GM19238 (cell line): Measurements from ENCODE around the gene TK2.

Experiments used
- DNase-seq: peaks from one replicate; pipeline ENCODE4 v3.0.0; 2011; ENCODE audit warnings: low spot score; ENCODE audit not compliant: insufficient read length

TK2 gene

GRCh38 chr16:66484453-66485213 lies 65.3 kb downstream of the TK2 start:
- DNase-seq, result no peak

GRCh38 chr16:66483689-66484452 lies 66.1 kb downstream of the TK2 start:
- DNase-seq, result peak; percentile 70

GRCh38 chr16:66481943-66482390 lies 68.0 kb downstream of the TK2 start:
- DNase-seq, result no peak

GRCh38 chr16:66481081-66481942 lies 68.6 kb downstream of the TK2 start:
- DNase-seq, result no peak

GRCh38 chr16:66480265-66481080 lies 69.4 kb downstream of the TK2 start:
- no peak for DNase-seq

GRCh38 chr16:66479661-66480264 lies 70.2 kb downstream of the TK2 start:
- no peak for DNase-seq

GRCh38 chr16:66478733-66479511 lies 71.0 kb downstream of the TK2 start:
- DNase-seq, result peak; percentile 64

- DNase-seq, result no peak
Observed at GRCh38 chr16:66477028-66477515, 72.8 kb downstream of the TK2 start.

- no peak for DNase-seq
Observed at GRCh38 chr16:66476328-66477027, 73.4 kb downstream of the TK2 start.

GRCh38 chr16:66475232-66475631 lies 74.7 kb downstream of the TK2 start:
- DNase-seq, result no peak

GRCh38 chr16:66474750-66475199 lies 75.1 kb downstream of the TK2 start:
- DNase-seq, result peak; percentile 46

GRCh38 chr16:66473654-66474519 lies 76.0 kb downstream of the TK2 start:
- no peak for DNase-seq

- no peak for DNase-seq
Observed at GRCh38 chr16:66473051-66473571, 76.8 kb downstream of the TK2 start.

- no peak for DNase-seq
Observed at GRCh38 chr16:66471716-66472393, 78.1 kb downstream of the TK2 start.

GRCh38 chr16:66471264-66471663 lies 78.7 kb downstream of the TK2 start:
- DNase-seq, result no peak

GRCh38 chr16:66470556-66470955 lies 79.4 kb downstream of the TK2 start:
- DNase-seq, result no peak

- no peak for DNase-seq
Observed at GRCh38 chr16:66469947-66470546, 79.9 kb downstream of the TK2 start.
